Measurements from ENCODE around the gene MS4A14.
"Not testable (repeated sequence)": the region's sequence is repeated elsewhere in the genome, so short reads cannot be mapped to it uniquely, and the experiment has no call there.

Gene MS4A14

GRCh38 chr11:60392361-60392760 is 3.9 kb upstream of the MS4A14 start:
- no peak for DNase-seq

GRCh38 chr11:60393016-60393415 is 3.2 kb upstream of the MS4A14 start:
- DNase-seq = no peak

- no peak for DNase-seq
Measured at GRCh38 chr11:60394666-60395380, 1.4 kb upstream of the MS4A14 start.

- no peak for DNase-seq
Measured at GRCh38 chr11:60396799-60397198, 540 bp downstream of the MS4A14 start.

GRCh38 chr11:60420015-60420414 is 23.8 kb downstream of the MS4A14 start:
- DNase-seq = no peak

- DNase-seq = no peak
Measured at GRCh38 chr11:60422609-60423008, 26.4 kb downstream of the MS4A14 start.

- DNase-seq = no peak
Measured at GRCh38 chr11:60428517-60428916, 32.3 kb downstream of the MS4A14 start.

GRCh38 chr11:60429272-60429671 is 33.0 kb downstream of the MS4A14 start, which contains the start of gene MS4A5:
Gene MS4A5 (plus strand): TSS chr11:60429572. CDS start chr11:60429675, 103 bp downstream.
- no peak for DNase-seq

GRCh38 chr11:60431251-60431650 is 35.0 kb downstream of the MS4A14 start:
- no peak for DNase-seq

- no peak for DNase-seq
Measured at GRCh38 chr11:60433401-60433800, 37.1 kb downstream of the MS4A14 start.

- no peak for DNase-seq
Measured at GRCh38 chr11:60447070-60447469, 50.8 kb downstream of the MS4A14 start.

- DNase-seq = no peak
Measured at GRCh38 chr11:60447846-60448245, 51.6 kb downstream of the MS4A14 start.

- DNase-seq = not testable (repeated sequence)
Measured at GRCh38 chr11:60451185-60451584, 54.9 kb downstream of the MS4A14 start.

- no peak for DNase-seq
Measured at GRCh38 chr11:60454212-60454611, 58.0 kb downstream of the MS4A14 start.

GRCh38 chr11:60455531-60456042 is 59.3 kb downstream of the MS4A14 start, which contains the start of gene MS4A1:
Gene MS4A1 (plus strand): TSS chr11:60455847. CDS start chr11:60462375, 6,528 bp downstream.
- DNase-seq = no peak

GRCh38 chr11:60457576-60457975 is 61.3 kb downstream of the MS4A14 start:
- DNase-seq = no peak

- DNase-seq = no peak
Measured at GRCh38 chr11:60459345-60459744, 63.1 kb downstream of the MS4A14 start.
